Measurements from ENCODE around the gene OBSL1.

The OBSL1 gene

GRCh38 chr2:219597552-219598307 lies 26.4 kb upstream of the OBSL1 start, which contains the start of gene STK11IP:
Gene STK11IP (plus strand): TSS chr2:219597857. CDS start chr2:219598120, 263 bp downstream.
- peak; percentile 87 for DNase-seq (ENCODE audit: extremely low read depth, low read depth)
- TF ChIP-seq CTCF (IDR thresholded peaks at IDR 0.05; ENCODE audit: low read depth, low read length, missing control alignments): no peak
- peak within 1 kb of the TSS; percentile 73 for H3K4me3 ChIP-seq (replicated peaks; ENCODE audit: low read depth, low read length)

GRCh38 chr2:219596954-219597551 lies 25.7 kb upstream of the OBSL1 start:
- TF ChIP-seq CTCF (IDR thresholded peaks at IDR 0.05; ENCODE audit: low read depth, low read length, missing control alignments): no peak
- H3K4me3 ChIP-seq (replicated peaks; ENCODE audit: low read depth, low read length): peak overlapping the region; percentile 73
- no peak for DNase-seq (ENCODE audit: extremely low read depth, low read depth)

GRCh38 chr2:219595256-219595655 lies 23.9 kb upstream of the OBSL1 start:
- peak; percentile 10 for TF ChIP-seq CTCF (IDR thresholded peaks at IDR 0.05; ENCODE audit: low read depth, low read length, missing control alignments)
- no peak overlapping the region for H3K4me3 ChIP-seq (replicated peaks; ENCODE audit: low read depth, low read length)
- no peak for DNase-seq (ENCODE audit: extremely low read depth, low read depth)

- H3K4me3 ChIP-seq (replicated peaks; ENCODE audit: low read depth, low read length): no peak overlapping the region
- TF ChIP-seq CTCF (IDR thresholded peaks at IDR 0.05; ENCODE audit: low read depth, low read length, missing control alignments): no peak
- DNase-seq (ENCODE audit: extremely low read depth, low read depth): no peak
Observed at GRCh38 chr2:219593154-219593553, 21.8 kb upstream of the OBSL1 start.

- no peak for DNase-seq (ENCODE audit: extremely low read depth, low read depth)
- no peak overlapping the region for H3K4me3 ChIP-seq (replicated peaks; ENCODE audit: low read depth, low read length)
- no peak for TF ChIP-seq CTCF (IDR thresholded peaks at IDR 0.05; ENCODE audit: low read depth, low read length, missing control alignments)
Observed at GRCh38 chr2:219592736-219593135, 21.4 kb upstream of the OBSL1 start.

DNA sequence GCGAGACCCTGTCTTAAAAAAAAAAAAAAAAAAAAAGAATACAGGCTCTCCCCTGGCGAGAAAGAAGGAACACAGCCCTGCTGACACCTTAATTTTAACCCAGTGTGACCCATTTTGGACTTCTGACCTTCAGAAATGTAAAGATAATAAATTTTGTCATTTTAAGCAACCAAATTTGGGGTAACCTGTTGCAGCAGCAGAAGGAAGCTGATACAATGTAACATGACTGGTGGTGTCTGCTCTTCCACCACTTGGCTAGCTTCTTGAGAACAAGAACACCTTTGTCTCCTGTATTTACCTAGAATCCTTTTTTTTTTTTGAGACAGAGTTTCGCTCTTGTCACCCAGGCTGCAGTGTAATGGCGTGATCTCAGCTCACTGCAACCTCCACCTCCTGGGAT lies 19.8 kb upstream of the OBSL1 start:
- no peak for TF ChIP-seq CTCF (IDR thresholded peaks at IDR 0.05; ENCODE audit: low read depth, low read length, missing control alignments)
- H3K4me3 ChIP-seq (replicated peaks; ENCODE audit: low read depth, low read length): no peak overlapping the region
- DNase-seq (ENCODE audit: extremely low read depth, low read depth): no peak
